Tibial nerve (tissue), 4 donors: ENCODE measurements around the gene AANAT. TPM values are rescaled to one million over a fixed set of nuclear protein-coding genes. Genes with fewer than 3 reads are reported as not detected.

Source experiments
- DNase-seq, 2 donors: peaks; one replicate each; pipeline ENCODE4 v3.0.0-alpha.2; 2019; ENCODE audit warnings: low spot score in 2 of 2
- H3K27ac ChIP-seq, 4 donors: fragments of 200-600 bp; sonication (generic) in 3 of 4; one replicate each; pipeline ENCODE4 v1.5.1; 2017 to 2019; ENCODE audit warnings: mild to moderate bottlenecking in 1 of 4
- H3K27me3 ChIP-seq, 2 donors: fragments of 200-600 bp; sonication (generic) in 1 of 2; one replicate each; pipeline versions ENCODE4 v1.5.1 to v1.6.0; 2017 to 2019
- H3K36me3 ChIP-seq, 3 donors: fragments of 200-600 bp; sonication (generic); one replicate each; pipeline ENCODE4 v1.5.1; 2018 to 2019
- H3K4me1 ChIP-seq, 4 donors: fragments of 200-600 bp; sonication (generic) in 3 of 4; one replicate each; pipeline ENCODE4 v1.5.1; 2017 to 2019
- H3K4me3 ChIP-seq, 4 donors: fragments of 200-600 bp; sonication (generic) in 3 of 4; one replicate each; pipeline ENCODE4 v1.5.1; 2017 to 2019; ENCODE audit warnings: mild to moderate bottlenecking in 1 of 4, moderate library complexity in 1 of 4
- H3K9me3 ChIP-seq, 4 donors: fragments of 200-600 bp; sonication (generic) in 3 of 4; one replicate each; pipeline ENCODE4 v1.5.1; 2017 to 2019
- EP300 ChIP-seq, 2 donors: sonication (generic); formaldehyde crosslinking; IDR thresholded peaks; one replicate each; pipeline ENCODE4 v1.6.1; 2017; ENCODE audit warnings: antibody characterized with exemption in 2 of 2, mild to moderate bottlenecking in 1 of 2
- POLR2A ChIP-seq, 2 donors: fragments of 450-650 bp; IDR thresholded peaks; one replicate each; pipeline ENCODE4 v1.6.1; 2017; ENCODE audit warnings: antibody characterized with exemption in 2 of 2, mild to moderate bottlenecking in 2 of 2, moderate library complexity in 2 of 2
- WGBS, 2 donors: methylation state at CpG; one replicate each; pipeline ENCODE4 v1.1.5; 2018; 5-methylcytosine and 5-hydroxymethylcytosine counted together
- total RNA-seq, 4 donors: library from RNA; depleted of rRNA; stranded (reverse); fragments of >200 nt; gene quantifications; one replicate each; pipeline ENCODE4 v1.1.0, GENCODE V29; 2016
- TF ChIP-seq, protein P1 (sequence below), 5 experiments: fragments of 200-600 bp in 3 of 5; fragments of 450-650 bp in 2 of 5; sonication (generic) in 3 of 5; IDR thresholded peaks; one replicate each; pipeline ENCODE4 v1.5.1; 2016 to 2019; ENCODE audit warnings: antibody characterized with exemption in 5 of 5, mild to moderate bottlenecking in 3 of 5, moderate library complexity in 2 of 5

AANAT gene
- total RNA-seq, 4 donors from 2014 or later, result not detected

DNA sequence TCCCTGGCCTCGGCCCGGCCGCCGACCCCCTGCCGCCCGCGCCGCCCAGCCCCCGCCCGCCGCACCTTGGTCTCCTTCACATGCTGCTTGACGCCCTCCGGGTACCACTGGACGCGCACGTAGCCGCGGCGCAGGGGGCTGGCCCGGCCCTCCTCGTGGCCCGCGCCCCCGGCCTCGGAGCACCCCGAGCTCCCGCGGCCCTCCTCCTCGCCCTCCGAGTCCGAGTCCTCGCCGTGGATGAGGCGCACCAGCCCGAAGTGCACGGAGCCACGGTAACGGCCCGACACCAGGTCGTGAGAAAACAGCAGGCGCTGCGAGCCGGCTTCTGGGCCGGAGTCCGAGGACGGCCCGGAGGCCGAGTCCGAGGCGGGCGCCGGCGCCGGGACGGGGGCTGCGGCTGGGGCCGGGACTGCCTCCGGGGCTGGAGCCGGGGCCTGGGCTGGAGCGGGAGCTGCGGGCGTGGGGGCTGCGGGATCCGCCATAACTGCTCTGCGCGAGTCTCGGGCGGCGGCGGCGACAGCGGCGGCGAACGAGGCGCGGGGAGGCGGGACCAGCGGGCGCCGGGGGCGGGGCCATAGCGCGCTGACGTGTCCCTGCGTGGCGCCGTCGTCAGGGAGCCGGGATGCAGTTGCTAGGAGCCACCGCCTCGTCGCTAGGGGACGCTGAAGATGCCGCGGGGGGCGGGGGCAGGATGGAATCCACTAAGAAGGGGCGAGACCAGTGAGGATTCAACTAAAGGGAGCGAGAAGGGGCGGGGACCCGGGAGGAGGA, 14.6 kb upstream of the AANAT start, which contains the start of gene UBE2O:
TSS of gene UBE2O (minus strand) at position 493 of the 771 bp plus-strand sequence. CDS start at position 482, 11 bp downstream.
- Histone ChIP-seq H3K4me1 (peaks cover 0 to 14% (median 6%) of the 10 kb centered on the region in 4 donors), H3K4me3 (peak within 1 kb of the TSS; percentile 65 to 95 (median 71)), H3K27ac (peak within 1 kb of the TSS in 3 of 4 donors; percentile 80 to 82 (median 80)), H3K27me3 (no peaks in the 10 kb centered on the region), H3K9me3 (no peaks in the 10 kb centered on the region), H3K36me3 (no peaks in the 10 kb centered on the region)
- 0 to 1% methylated on average over 11 to 80 of the region's 101 CpGs for WGBS, 2 donors
- TF ChIP-seq, protein P1, sequence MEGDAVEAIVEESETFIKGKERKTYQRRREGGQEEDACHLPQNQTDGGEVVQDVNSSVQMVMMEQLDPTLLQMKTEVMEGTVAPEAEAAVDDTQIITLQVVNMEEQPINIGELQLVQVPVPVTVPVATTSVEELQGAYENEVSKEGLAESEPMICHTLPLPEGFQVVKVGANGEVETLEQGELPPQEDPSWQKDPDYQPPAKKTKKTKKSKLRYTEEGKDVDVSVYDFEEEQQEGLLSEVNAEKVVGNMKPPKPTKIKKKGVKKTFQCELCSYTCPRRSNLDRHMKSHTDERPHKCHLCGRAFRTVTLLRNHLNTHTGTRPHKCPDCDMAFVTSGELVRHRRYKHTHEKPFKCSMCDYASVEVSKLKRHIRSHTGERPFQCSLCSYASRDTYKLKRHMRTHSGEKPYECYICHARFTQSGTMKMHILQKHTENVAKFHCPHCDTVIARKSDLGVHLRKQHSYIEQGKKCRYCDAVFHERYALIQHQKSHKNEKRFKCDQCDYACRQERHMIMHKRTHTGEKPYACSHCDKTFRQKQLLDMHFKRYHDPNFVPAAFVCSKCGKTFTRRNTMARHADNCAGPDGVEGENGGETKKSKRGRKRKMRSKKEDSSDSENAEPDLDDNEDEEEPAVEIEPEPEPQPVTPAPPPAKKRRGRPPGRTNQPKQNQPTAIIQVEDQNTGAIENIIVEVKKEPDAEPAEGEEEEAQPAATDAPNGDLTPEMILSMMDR (IDR thresholded peaks at IDR 0.05), result peak; percentile 29 to 58 (median 48)
- peak in 1 of 2 donors; percentile 71 for TF ChIP-seq POLR2A (IDR thresholded peaks at IDR 0.05)
- no peak for TF ChIP-seq EP300 (IDR thresholded peaks at IDR 0.05)
- DNase-seq, result peak; percentile 61 to 64

DNA sequence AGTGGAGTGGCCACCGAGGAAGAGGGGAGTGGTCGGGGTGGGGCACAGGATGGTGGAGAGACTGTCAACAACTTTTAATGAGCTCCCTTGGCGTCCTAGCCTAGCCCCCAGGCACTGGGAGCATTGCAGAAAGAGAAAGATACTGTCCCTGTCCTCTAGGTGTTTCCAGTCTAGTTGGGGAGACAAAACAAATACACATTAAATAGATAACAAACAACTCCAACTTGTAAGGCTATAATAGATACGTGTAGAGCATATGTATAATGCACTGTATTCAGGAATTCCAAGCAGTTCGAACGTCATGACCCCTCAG, 14.0 kb upstream of the AANAT start:
- DNase-seq, result no peak
- Histone ChIP-seq H3K4me1 (peaks cover 0 to 14% (median 6%) of the 10 kb centered on the region in 4 donors), H3K27me3 (no peaks in the 10 kb centered on the region), H3K9me3 (no peaks in the 10 kb centered on the region), H3K36me3 (no peaks in the 10 kb centered on the region), H3K27ac (peak overlapping the region in 1 of 4 donors; percentile 82), H3K4me3 (peak overlapping the region in 2 of 4 donors; percentile 65 to 95)
- TF ChIP-seq, protein P1 (IDR thresholded peaks at IDR 0.05), result no peak
- no peak for TF ChIP-seq EP300 (IDR thresholded peaks at IDR 0.05)
- TF ChIP-seq POLR2A (IDR thresholded peaks at IDR 0.05), result no peak
- 19% methylated on average over 6 of the region's 6 CpGs for whole genome bisulfite sequencing, 2 donors

DNA sequence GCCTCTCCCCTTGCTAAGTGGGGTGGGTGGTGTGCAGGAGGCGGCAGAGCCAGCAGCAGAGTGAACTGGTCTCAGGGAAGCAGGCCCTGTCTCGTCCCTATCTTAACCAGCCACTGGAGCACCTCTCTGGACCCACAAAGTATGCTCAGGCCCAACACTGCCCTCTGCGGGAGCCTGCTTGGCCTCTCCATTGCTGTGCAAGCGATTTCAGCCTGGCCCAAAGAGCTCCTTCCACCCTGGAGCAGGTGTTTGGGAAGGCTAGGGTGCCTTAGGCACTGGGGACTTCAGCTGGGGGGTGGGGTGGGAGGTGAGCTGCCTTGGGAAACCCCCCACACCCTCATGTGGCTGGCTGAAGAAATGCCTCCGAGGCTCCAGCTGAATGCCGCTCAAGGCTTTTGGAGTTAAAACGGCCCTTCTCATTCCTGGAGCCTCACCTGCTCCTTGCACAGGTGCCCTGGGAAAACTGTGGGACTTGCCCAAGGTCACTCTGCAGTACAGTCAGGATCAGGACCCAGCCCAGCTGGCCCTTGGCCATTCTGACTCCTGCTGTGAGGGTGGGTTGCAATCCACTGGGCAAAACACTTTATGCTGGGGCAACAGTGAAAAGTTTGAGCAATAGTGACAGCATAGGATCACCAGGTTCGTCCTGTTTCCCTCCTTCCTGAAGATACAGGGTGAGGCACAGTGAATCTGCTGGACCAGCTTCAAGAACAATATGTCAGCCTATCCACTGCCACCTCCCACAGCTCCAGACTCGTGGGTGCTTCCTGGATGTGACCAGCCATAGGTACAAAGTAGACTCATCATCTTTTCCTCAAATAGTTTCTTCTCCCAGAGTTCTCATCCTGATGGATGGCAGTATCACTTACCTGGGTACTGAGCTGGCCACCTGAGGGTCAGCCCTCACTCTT, 8.6 kb upstream of the AANAT start:
- 44 to 49% methylated on average over 6 to 9 of the region's 9 CpGs for WGBS, 2 donors

DNA sequence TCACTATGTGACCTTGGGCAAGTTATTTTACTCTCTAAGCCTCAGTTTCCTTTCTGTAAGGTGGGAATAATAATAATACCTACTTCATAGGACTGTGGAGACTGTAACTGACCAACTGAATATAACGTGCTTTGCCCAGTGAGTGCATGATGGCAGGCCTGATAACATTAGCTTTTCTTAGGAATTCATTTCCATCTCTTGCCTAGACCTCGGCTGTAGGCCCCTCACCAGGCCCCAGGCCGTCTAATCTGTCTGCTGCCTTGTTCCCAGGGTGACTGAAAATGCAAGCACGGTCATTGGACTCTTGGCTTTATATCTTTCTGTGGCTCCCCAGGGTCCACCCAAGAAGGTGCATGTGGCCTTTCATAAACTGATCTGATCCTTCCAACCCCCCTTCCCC, 7.7 kb upstream of the AANAT start:
- H3K36me3 ChIP-seq, result no peaks in the 10 kb centered on the region
- 66 to 69% methylated on average over 4 of the region's 4 CpGs for WGBS, 2 donors
- H3K4me3 ChIP-seq, result no peak overlapping the region
- no peaks in the 10 kb centered on the region for H3K27me3 ChIP-seq
- H3K9me3 ChIP-seq, result no peaks in the 10 kb centered on the region
- H3K4me1 ChIP-seq, result no peaks in the 10 kb centered on the region
- no peak overlapping the region for H3K27ac ChIP-seq
- TF ChIP-seq, protein P1 (IDR thresholded peaks at IDR 0.05), result no peak
- TF ChIP-seq EP300 (IDR thresholded peaks at IDR 0.05) (no peak), POLR2A (IDR thresholded peaks at IDR 0.05) (no peak)
- no peak for DNase-seq

More for the DNA sequence above, 8.6 kb upstream of the AANAT start:
- no peaks in the 10 kb centered on the region for H3K27me3 ChIP-seq
- H3K4me1 ChIP-seq, result no peaks in the 10 kb centered on the region
- TF ChIP-seq POLR2A (IDR thresholded peaks at IDR 0.05), result no peak
- TF ChIP-seq, protein P1 (IDR thresholded peaks at IDR 0.05), result peak in 2 of 5 experiments; percentile 10 to 24
- H3K4me3 ChIP-seq, result no peak overlapping the region
- no peaks in the 10 kb centered on the region for H3K9me3 ChIP-seq
- no peak overlapping the region for H3K27ac ChIP-seq
- DNase-seq, result no peak
- no peaks in the 10 kb centered on the region for H3K36me3 ChIP-seq
